GM12873 (cell line): ENCODE measurements around the gene ETV6.

Experiments used
- CTCF ChIP-seq: IDR thresholded peaks from 2 replicates; pipeline ENCODE4 v1.5.1; 2012; ENCODE audit warnings: low read depth, mild to moderate bottlenecking, moderate library complexity, low read length, control low read depth; ENCODE audit not compliant: insufficient read depth; ENCODE audit errors: missing control alignments

Gene ETV6

GRCh38 chr12:11687528-11687927 is 38.1 kb downstream of the ETV6 start:
- no peak for TF ChIP-seq CTCF

- no peak for TF ChIP-seq CTCF
Measured at GRCh38 chr12:11688379-11688778, 38.9 kb downstream of the ETV6 start.

GRCh38 chr12:11688831-11689230 is 39.4 kb downstream of the ETV6 start:
- TF ChIP-seq CTCF: no peak

GRCh38 chr12:11689591-11690186 is 40.2 kb downstream of the ETV6 start:
- TF ChIP-seq CTCF: no peak

- TF ChIP-seq CTCF: no peak
Measured at GRCh38 chr12:11693067-11693466, 43.6 kb downstream of the ETV6 start.

- no peak for TF ChIP-seq CTCF
Measured at GRCh38 chr12:11693601-11694000, 44.1 kb downstream of the ETV6 start.

GRCh38 chr12:11694528-11694927 is 45.1 kb downstream of the ETV6 start:
- TF ChIP-seq CTCF: no peak
